Breast epithelium (tissue), 4 donors: ENCODE results near the gene PHYKPL. TPM values are rescaled to one million over a fixed set of nuclear protein-coding genes. Genes with fewer than 3 reads are reported as not detected.

Experiments
- DNase-seq, 2 donors: peaks; one replicate each; pipeline ENCODE4 v3.0.0-alpha.2; 2019; ENCODE audit warnings: low spot score in 2 of 2
- H3K27ac ChIP-seq, 2 donors: fragments of 200-600 bp; sonication (generic) in 1 of 2; one replicate each; pipeline ENCODE4 v1.5.1; 2016 to 2019; ENCODE audit warnings: mild to moderate bottlenecking in 1 of 2
- H3K27me3 ChIP-seq, 2 donors: fragments of 200-600 bp; sonication (generic) in 1 of 2; one replicate each; pipeline versions ENCODE4 v1.5.1 to v1.6.0; 2017 to 2019; ENCODE audit warnings: control low read depth in 1 of 2, mild to moderate bottlenecking in 1 of 2
- H3K36me3 ChIP-seq: fragments of 200-600 bp; one replicate; pipeline ENCODE4 v1.5.1; 2019
- H3K4me1 ChIP-seq, 2 donors: fragments of 200-600 bp; sonication (generic); one replicate each; pipeline ENCODE4 v1.5.1; 2016 to 2019; ENCODE audit warnings: control low read depth in 1 of 2
- H3K4me3 ChIP-seq, 3 donors: fragments of 200-600 bp; sonication (generic); 1 replicate in 2 of 3; 2 replicates in 1 of 3; pipeline ENCODE4 v1.5.1; 2016 to 2019; ENCODE audit warnings: mild to moderate bottlenecking in 3 of 3, moderate library complexity in 2 of 3
- H3K9me3 ChIP-seq, 2 donors: fragments of 200-600 bp; sonication (generic) in 1 of 2; one replicate each; pipeline ENCODE4 v1.5.1; 2016 to 2019; ENCODE audit warnings: control low read depth in 1 of 2
- CTCF ChIP-seq, 3 donors: fragments of 450-650 bp; IDR thresholded peaks; one replicate each; pipeline ENCODE4 v1.5.1; 2016 to 2017; ENCODE audit warnings: antibody characterized with exemption in 3 of 3, mild to moderate bottlenecking in 3 of 3, moderate library complexity in 3 of 3
- POLR2A ChIP-seq: fragments of 450-650 bp; IDR thresholded peaks from one replicate; pipeline ENCODE4 v1.6.1; 2016; ENCODE audit warnings: antibody characterized with exemption, mild to moderate bottlenecking, moderate library complexity
- POLR2AphosphoS5 ChIP-seq, 3 donors: sonication (generic); formaldehyde crosslinking; IDR thresholded peaks; one replicate each; pipeline ENCODE4 v1.6.1; 2017; ENCODE audit warnings: antibody characterized with exemption in 3 of 3
- intact Hi-C: fragments of 100-400 bp; cut with DNase I; formaldehyde crosslinking; loops from one replicate; pipeline ENCODE4 v1.15.1; 2023; ENCODE audit warnings: low total_unique reads
- total RNA-seq, 3 donors: library from RNA; depleted of rRNA; stranded (reverse); fragments of >200 nt; gene quantifications; one replicate each; pipeline ENCODE4 v1.1.0, GENCODE V29; 2016

The PHYKPL gene
- total RNA-seq, 3 donors from 2014 or later: 63.4 to 94.1 (median 77.7) TPM

GRCh38 chr5:178204182-178204934 lies 28.2 kb downstream of the PHYKPL start, which contains the start of gene HNRNPAB:
TSS of gene HNRNPAB (plus strand) at chr5:178204533. CDS start at chr5:178204838, 305 bp downstream.
- Histone ChIP-seq H3K4me1 (peaks cover 11 to 17% of the 10 kb centered on the region in 2 donors), H3K27me3 (no peaks in the 10 kb centered on the region), H3K4me3 (peak within 1 kb of the TSS; percentile 88 to 99 (median 94)), H3K36me3 (peaks cover 3% of the 10 kb centered on the region), H3K27ac (peak within 1 kb of the TSS; percentile 89 to 92), H3K9me3 (no peaks in the 10 kb centered on the region)
- TF ChIP-seq CTCF (IDR thresholded peaks at IDR 0.05) (no peak), POLR2A (peak; percentile 99), POLR2AphosphoS5 (IDR thresholded peaks at IDR 0.05) (peak; percentile 98 to 100 (median 99))
- intact Hi-C loops: no loop called here
- DNase-seq: peak; percentile 96 to 98

GRCh38 chr5:178203670-178204181 lies 28.9 kb downstream of the PHYKPL start:
- no peak for TF ChIP-seq CTCF (IDR thresholded peaks at IDR 0.05)
- TF ChIP-seq POLR2AphosphoS5 (IDR thresholded peaks at IDR 0.05): no peak
- no peak for TF ChIP-seq POLR2A
- Histone ChIP-seq H3K36me3 (no peaks in the 10 kb centered on the region), H3K27me3 (no peaks in the 10 kb centered on the region), H3K4me1 (peaks cover 11 to 17% of the 10 kb centered on the region in 2 donors), H3K4me3 (peak overlapping the region; percentile 88 to 99 (median 94)), H3K9me3 (no peaks in the 10 kb centered on the region), H3K27ac (peak overlapping the region; percentile 2 to 89)
- intact Hi-C loops: no loop called here
- DNase-seq: peak in 1 of 2 donors; percentile 51

GRCh38 chr5:178202541-178202940 lies 30.1 kb downstream of the PHYKPL start:
- no peaks in the 10 kb centered on the region for H3K27me3 ChIP-seq
- H3K36me3 ChIP-seq: no peaks in the 10 kb centered on the region
- no peaks in the 10 kb centered on the region for H3K9me3 ChIP-seq
- intact Hi-C loops: no loop called here
- peaks cover 11 to 17% of the 10 kb centered on the region in 2 donors for H3K4me1 ChIP-seq
- no peak overlapping the region for H3K4me3 ChIP-seq
- DNase-seq: peak in 1 of 2 donors; percentile 6
- no peak overlapping the region for H3K27ac ChIP-seq
- TF ChIP-seq POLR2AphosphoS5 (IDR thresholded peaks at IDR 0.05) (no peak), CTCF (IDR thresholded peaks at IDR 0.05) (no peak), POLR2A (no peak)

- Histone ChIP-seq H3K27ac (no peak overlapping the region), H3K4me3 (no peak overlapping the region), H3K4me1 (peaks cover 10 to 11% of the 10 kb centered on the region in 2 donors), H3K27me3 (no peaks in the 10 kb centered on the region), H3K9me3 (no peaks in the 10 kb centered on the region), H3K36me3 (no peaks in the 10 kb centered on the region)
- TF ChIP-seq CTCF (IDR thresholded peaks at IDR 0.05): no peak
- peak; percentile 28 to 38 for DNase-seq
- intact Hi-C loops: no loop called here
Observed at GRCh38 chr5:178201927-178202235, 30.7 kb downstream of the PHYKPL start.

GRCh38 chr5:178201221-178201926 lies 31.2 kb downstream of the PHYKPL start:
- Histone ChIP-seq H3K9me3 (no peaks in the 10 kb centered on the region), H3K36me3 (no peaks in the 10 kb centered on the region), H3K4me1 (peaks cover 5 to 9% of the 10 kb centered on the region in 2 donors), H3K27ac (no peak overlapping the region), H3K4me3 (no peak overlapping the region), H3K27me3 (no peaks in the 10 kb centered on the region)
- TF ChIP-seq POLR2AphosphoS5 (IDR thresholded peaks at IDR 0.05) (no peak), CTCF (IDR thresholded peaks at IDR 0.05) (no peak), POLR2A (no peak)
- peak in 1 of 2 donors; percentile 38 for DNase-seq
- intact Hi-C loops: no loop called here
